Naive thymus-derived CD8-positive, alpha-beta T cell (primary cell): ENCODE data around the gene ZDHHC14. TPM values are rescaled to one million over a fixed set of nuclear protein-coding genes. Genes with fewer than 3 reads are reported as not detected.

Experiments used
- ATAC-seq, 2 donors: fragments of 150-1000 bp; cut with Tn5 transposase in 1 of 2; sonication (Bioruptor Pico), chemical (Tn5 transposase) in 1 of 2; 1 replicate in 1 of 2; 2 replicates in 1 of 2; pipeline ENCODE4 v1.10.0; 2021; ENCODE audit warnings: mild to moderate bottlenecking in 2 of 2, moderate library complexity in 2 of 2
- POLR2A ChIA-PET: fragments of 350-600 bp; sonication (Branson Sonifier 250); formaldehyde crosslinking; loops from one replicate; lab custom pipeline; 2021; ENCODE audit warnings: antibody characterized with exemption; lab: Charles Lee
- DNase-seq, 10 donors: peaks; one replicate each; pipeline versions ENCODE4 v3.0.0 to v3.0.0-alpha.2; 2020 to 2022
- H3K27ac Mint-ChIP-seq, 10 donors: one replicate each; pipeline ENCODE4 v1.8.0; 2020 to 2022; ENCODE audit warnings: mild to moderate bottlenecking in 10 of 10, mixed read lengths in 10 of 10, moderate library complexity in 4 of 10, inconsistent platforms in 1 of 10
- H3K27me3 Mint-ChIP-seq, 5 donors: one replicate each; pipeline ENCODE4 v1.8.0; 2021 to 2022; ENCODE audit warnings: mixed read lengths in 5 of 5
- H3K36me3 Mint-ChIP-seq, 3 donors: one replicate each; pipeline ENCODE4 v1.8.0; 2020 to 2022; ENCODE audit warnings: mixed read lengths in 3 of 3, mild to moderate bottlenecking in 2 of 3, inconsistent platforms in 1 of 3
- H3K4me1 Mint-ChIP-seq, 4 donors: one replicate each; pipeline ENCODE4 v1.8.0; 2021 to 2022; ENCODE audit warnings: mixed read lengths in 4 of 4
- H3K4me3 Mint-ChIP-seq, 10 donors: one replicate each; pipeline ENCODE4 v1.8.0; 2020 to 2022; ENCODE audit warnings: mild to moderate bottlenecking in 10 of 10, mixed read lengths in 10 of 10, moderate library complexity in 6 of 10, inconsistent platforms in 1 of 10
- H3K9me3 Mint-ChIP-seq, 9 donors: one replicate each; pipeline ENCODE4 v1.8.0; 2020 to 2022; ENCODE audit warnings: mixed read lengths in 9 of 9, mild to moderate bottlenecking in 3 of 9, inconsistent platforms in 1 of 9, moderate library complexity in 1 of 9
- polyA plus RNA-seq, 3 donors: library from polyadenylated mRNA; unstranded; fragments of 300-500 nt; fragmentation: Illumina TruSeq; gene quantifications; one replicate each; pipeline ENCODE4 v1.2.3, GENCODE V29; 2021
- total RNA-seq, 8 experiments: library from RNA in 2 of 8; stranded (reverse) in 2 of 8; gene quantifications; one replicate each; pipeline ENCODE4 v1.2.3 and lab custom pipeline; 2021 to 2026

Gene ZDHHC14
- total and polyA plus RNA-seq, 5 experiments from 2014 or later: 0.09 to 1.9 (median 1.4) TPM

DNA sequence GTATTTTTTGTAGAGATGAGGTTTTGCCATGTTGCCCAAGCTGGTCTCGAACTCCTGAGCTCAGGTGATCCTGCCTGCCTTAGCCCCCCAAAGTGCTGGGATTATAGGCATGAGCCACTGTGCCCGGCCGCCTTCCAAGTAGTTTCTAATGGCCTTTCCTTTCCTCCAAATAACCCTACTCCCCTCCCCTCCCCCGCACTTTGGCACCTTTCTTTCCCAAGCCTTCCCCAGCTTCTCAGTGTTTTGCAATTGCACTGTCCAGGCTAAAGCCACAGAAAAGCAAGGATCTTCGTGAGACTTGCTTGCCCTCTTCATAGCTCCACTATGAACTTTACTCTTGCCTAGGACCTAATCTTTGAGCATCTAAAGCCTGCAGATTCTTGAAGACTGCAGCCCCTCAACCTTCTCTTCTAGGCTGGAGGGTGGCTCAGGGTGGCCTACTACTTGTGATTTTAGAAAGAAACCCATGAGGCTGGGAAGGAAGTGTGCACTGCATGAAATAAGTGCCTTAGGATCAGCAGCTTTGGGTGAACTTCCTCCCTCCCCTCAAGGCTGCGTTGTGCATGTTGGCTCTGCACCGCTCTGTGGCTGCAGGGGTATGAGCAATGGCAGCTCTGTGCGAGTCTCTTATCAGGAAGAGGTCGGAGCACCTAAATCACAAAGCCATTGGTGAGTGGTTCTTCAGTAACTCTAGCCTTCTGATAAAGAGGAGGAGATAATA lies 289.6 kb downstream of the ZDHHC14 start:
- Mint-ChIP-seq H3K27ac (peak overlapping the region in 5 of 10 donors; percentile 20 to 51 (median 43)), H3K4me1 (peaks cover 13 to 31% (median 26%) of the 10 kb centered on the region in 4 donors), H3K27me3 (peaks cover 0 to 4% (median 2%) of the 10 kb centered on the region in 5 donors), H3K36me3 (no peaks in the 10 kb centered on the region), H3K4me3 (peak overlapping the region in 6 of 10 donors; percentile 11 to 68 (median 32)), H3K9me3 (no peaks in the 10 kb centered on the region)
- POLR2A ChIA-PET: interaction anchor here (1.2 kb wide), 1 partner anchor 348 kb away, joined by 3 read pairs; no protein-coding TSS in a partner anchor
- DNase-seq (peak in 2 of 10 donors; percentile 12 to 23), ATAC-seq (peak; percentile 44 to 58)

DNA sequence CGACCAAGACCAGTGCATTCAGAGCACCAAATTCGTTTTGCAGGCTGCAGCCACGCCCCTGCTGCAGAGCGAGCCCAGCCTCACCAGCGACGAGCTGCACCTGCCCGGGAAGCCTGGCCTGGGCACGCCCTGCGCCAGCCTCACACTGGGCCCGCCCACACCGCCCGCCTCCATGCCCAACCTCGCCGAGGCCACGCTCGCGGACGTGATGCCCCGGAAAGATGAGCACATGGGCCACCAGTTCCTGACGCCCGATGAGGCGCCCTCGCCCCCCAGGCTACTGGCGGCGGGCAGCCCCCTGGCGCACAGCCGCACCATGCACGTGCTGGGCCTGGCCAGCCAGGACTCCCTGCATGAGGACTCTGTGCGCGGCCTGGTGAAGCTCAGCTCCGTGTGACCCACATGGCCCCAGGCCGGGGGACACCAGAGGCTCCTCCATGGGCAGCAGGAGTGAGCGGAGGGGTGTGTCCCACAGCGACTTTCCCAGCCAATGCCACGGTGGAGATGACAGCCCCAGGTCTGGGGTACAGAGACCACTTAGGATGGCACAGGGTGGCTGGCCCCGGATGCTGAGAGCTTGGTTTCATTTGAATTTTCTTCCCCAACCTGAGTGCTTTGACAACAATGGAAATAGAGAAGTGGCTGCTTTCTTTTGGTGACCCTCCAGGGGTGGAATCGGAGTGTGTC lies 291.9 kb downstream of the ZDHHC14 start:
- H3K4me3 Mint-ChIP-seq: no peak overlapping the region
- no peaks in the 10 kb centered on the region for H3K9me3 Mint-ChIP-seq
- DNase-seq: no peak
- H3K36me3 Mint-ChIP-seq: no peaks in the 10 kb centered on the region
- ATAC-seq: no peak
- peak overlapping the region in 1 of 10 donors; percentile 62 for H3K27ac Mint-ChIP-seq
- POLR2A ChIA-PET: no interaction called here
- H3K4me1 Mint-ChIP-seq: peaks cover 9 to 24% (median 19%) of the 10 kb centered on the region in 4 donors
- no peaks in the 10 kb centered on the region for H3K27me3 Mint-ChIP-seq

DNA sequence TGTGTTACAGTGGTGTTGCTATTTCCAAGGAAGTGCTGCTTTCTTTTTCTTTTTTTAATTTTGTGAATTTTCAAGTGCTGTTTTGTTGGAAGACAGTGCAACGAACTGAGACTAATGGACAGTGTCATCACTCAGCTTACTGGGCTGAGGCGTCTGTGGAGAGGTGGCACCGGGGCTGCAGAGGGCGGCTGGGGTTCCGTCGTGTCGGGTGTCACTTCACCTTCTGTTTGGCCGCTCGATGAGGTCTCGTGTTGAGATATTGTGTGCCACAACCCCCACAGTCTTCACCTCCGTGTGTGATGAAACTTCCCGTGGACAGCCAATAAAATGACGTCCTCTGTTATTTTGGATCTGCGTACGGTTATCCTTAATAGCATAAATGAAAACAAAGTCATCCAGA lies 292.6 kb downstream of the ZDHHC14 start:
- H3K36me3 Mint-ChIP-seq: no peaks in the 10 kb centered on the region
- POLR2A ChIA-PET: no interaction called here
- no peaks in the 10 kb centered on the region for H3K9me3 Mint-ChIP-seq
- ATAC-seq (no peak), DNase-seq (no peak)
- no peaks in the 10 kb centered on the region for H3K27me3 Mint-ChIP-seq
- peaks cover 9 to 24% (median 19%) of the 10 kb centered on the region in 4 donors for H3K4me1 Mint-ChIP-seq
- H3K27ac Mint-ChIP-seq: no peak overlapping the region
- no peak overlapping the region for H3K4me3 Mint-ChIP-seq

DNA sequence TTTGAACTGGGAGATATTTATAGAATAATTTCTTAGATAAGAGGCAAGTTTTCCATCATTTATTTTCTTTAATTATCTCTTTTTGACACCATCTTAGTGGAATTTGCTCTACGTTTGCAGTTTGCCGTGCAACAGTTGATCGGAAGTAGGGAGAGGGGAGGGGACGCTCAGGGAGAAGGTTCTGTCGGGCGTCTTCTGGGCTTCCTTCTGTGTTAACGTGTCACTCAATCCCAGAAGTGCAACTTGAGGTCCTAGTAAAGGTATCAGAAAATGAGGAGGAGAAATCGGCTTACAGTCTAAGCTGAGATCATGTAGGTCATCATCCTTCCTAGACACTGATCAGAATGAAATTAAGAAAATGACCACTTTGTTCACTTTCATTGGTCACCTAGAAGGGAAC lies 293.1 kb downstream of the ZDHHC14 start:
- DNase-seq: no peak
- H3K27me3 Mint-ChIP-seq: no peaks in the 10 kb centered on the region
- no peak overlapping the region for H3K27ac Mint-ChIP-seq
- no peak for ATAC-seq
- H3K4me1 Mint-ChIP-seq: peaks cover 9 to 21% (median 17%) of the 10 kb centered on the region in 4 donors
- no peaks in the 10 kb centered on the region for H3K9me3 Mint-ChIP-seq
- H3K4me3 Mint-ChIP-seq: no peak overlapping the region
- POLR2A ChIA-PET: no interaction called here
- no peaks in the 10 kb centered on the region for H3K36me3 Mint-ChIP-seq

DNA sequence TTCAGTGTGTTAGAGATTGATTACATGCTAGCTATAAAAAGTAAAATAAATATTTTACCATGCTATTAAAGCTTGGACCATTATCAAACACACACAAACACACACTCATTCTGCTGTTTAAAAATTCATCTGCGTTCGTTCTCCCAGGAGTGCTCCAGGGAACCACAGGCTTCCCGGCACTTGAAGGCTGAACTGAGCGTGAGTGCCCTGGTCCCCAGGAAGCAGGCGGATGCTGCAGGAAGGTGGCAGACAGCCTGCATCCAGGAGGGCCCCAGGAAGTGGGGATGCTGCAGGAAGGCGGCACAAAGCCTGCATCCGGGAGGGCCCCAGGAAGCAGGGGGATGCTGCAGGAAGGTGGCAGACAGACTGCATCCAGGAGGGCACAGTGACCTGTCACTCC lies 294.8 kb downstream of the ZDHHC14 start:
- H3K27me3 Mint-ChIP-seq: no peaks in the 10 kb centered on the region
- H3K27ac Mint-ChIP-seq: no peak overlapping the region
- POLR2A ChIA-PET: no interaction called here
- H3K36me3 Mint-ChIP-seq: no peaks in the 10 kb centered on the region
- no peak for ATAC-seq
- DNase-seq: no peak
- peaks cover 1 to 6% (median 3%) of the 10 kb centered on the region in 4 donors for H3K4me1 Mint-ChIP-seq
- H3K4me3 Mint-ChIP-seq: no peak overlapping the region
- H3K9me3 Mint-ChIP-seq: no peaks in the 10 kb centered on the region

DNA sequence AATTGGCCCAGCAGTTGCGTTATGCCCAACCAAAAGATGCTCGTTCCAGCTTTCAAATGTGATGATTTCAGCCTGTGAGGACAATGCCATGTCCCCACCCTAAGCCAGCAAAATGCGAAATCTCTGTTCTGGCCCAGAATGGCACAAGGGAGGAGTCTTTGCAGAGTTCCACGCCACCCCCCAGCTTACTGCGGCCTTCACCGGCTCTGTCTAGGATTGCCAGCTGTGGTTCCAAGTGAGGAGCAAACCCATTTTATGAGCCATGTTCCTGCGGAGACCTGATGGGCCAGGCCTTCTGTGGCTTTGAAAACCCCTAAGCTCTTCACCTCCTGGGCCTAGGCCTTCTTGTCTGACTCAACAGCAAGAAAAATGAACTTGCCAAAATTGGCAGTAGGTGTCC lies 295.3 kb downstream of the ZDHHC14 start:
- Mint-ChIP-seq H3K4me1 (peaks cover 0 to 2% (median 0%) of the 10 kb centered on the region in 4 donors), H3K4me3 (no peak overlapping the region), H3K27me3 (no peaks in the 10 kb centered on the region), H3K27ac (peak overlapping the region in 1 of 10 donors; percentile 43), H3K36me3 (no peaks in the 10 kb centered on the region), H3K9me3 (no peaks in the 10 kb centered on the region)
- POLR2A ChIA-PET: no interaction called here
- ATAC-seq: no peak
- DNase-seq: no peak

DNA sequence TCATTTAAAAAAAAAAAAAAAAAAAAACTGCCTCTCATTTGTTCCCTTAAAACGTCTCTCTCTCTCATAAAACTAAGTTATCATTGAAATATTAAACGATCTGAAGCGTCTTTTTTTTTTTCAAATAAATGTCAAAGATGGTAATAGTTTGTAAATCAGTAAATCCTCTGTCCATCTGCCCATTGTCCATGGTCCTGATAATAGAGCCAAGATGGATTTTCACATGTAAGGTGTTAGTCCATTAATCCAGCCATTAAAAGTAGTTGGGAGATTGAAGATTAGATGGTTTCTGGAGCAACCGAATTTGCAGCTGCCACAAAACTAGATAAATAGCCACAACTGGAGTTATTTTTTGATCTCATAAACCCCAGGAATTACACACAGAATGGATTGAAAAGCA lies 296.2 kb downstream of the ZDHHC14 start:
- ATAC-seq: no peak

DNA sequence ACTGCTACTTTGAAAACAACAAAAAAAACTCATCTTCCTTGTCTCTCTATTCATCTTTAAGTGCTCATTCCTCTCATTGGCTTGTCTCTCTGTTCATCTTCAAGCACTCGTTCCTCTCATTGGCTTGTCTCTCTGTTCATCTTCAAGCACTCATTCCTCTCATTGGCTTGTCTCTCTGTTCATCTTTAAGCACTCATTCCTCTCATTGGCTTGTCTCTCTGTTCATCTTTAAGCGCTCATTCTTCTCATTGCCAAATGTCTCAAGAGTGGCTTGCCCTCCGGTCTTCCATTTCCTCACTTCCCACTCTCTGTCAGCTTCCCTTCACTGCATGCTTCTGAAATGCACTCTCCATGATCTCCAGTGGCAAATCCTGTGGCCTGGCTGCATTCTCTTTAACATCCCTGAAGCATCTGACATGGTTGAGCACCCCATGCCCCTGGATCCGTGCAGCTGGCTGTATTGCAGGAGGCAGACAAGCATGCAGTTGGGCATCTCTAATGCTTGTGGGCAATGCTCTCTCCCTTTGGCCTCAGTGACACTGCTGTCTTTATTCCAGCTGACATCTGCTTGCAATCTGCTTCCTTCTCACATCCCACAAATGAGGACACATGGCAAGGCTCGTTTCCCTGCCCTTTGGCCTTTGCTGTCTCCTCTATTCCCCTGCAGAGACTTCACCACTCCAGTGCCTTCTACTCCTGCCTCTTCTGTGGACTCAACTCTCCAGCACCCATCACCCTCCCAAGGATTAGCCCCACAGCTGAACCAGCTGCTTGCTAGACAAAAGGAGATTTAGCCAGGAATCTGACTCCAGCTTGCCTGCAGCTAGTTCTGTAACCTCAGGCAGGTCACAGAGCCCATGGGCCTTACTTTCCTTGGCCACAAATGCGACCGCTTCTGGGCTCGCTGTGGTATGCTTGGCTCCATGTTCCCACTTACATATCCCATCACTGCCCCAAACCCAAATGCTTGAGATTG lies 298.9 kb downstream of the ZDHHC14 start:
- POLR2A ChIA-PET: no interaction called here
- no peak overlapping the region for H3K27ac Mint-ChIP-seq
- peaks cover 0 to 1% (median 0%) of the 10 kb centered on the region in 4 donors for H3K4me1 Mint-ChIP-seq
- H3K36me3 Mint-ChIP-seq: no peaks in the 10 kb centered on the region
- no peak for ATAC-seq
- no peaks in the 10 kb centered on the region for H3K9me3 Mint-ChIP-seq
- H3K27me3 Mint-ChIP-seq: no peaks in the 10 kb centered on the region
- DNase-seq: no peak
- H3K4me3 Mint-ChIP-seq: no peak overlapping the region

More for the DNA sequence above, 296.2 kb downstream of the ZDHHC14 start:
- Mint-ChIP-seq H3K27ac (no peak overlapping the region), H3K27me3 (no peaks in the 10 kb centered on the region), H3K4me3 (no peak overlapping the region), H3K4me1 (no peaks in the 10 kb centered on the region), H3K36me3 (no peaks in the 10 kb centered on the region), H3K9me3 (no peaks in the 10 kb centered on the region)
- POLR2A ChIA-PET: no interaction called here
- DNase-seq: no peak

DNA sequence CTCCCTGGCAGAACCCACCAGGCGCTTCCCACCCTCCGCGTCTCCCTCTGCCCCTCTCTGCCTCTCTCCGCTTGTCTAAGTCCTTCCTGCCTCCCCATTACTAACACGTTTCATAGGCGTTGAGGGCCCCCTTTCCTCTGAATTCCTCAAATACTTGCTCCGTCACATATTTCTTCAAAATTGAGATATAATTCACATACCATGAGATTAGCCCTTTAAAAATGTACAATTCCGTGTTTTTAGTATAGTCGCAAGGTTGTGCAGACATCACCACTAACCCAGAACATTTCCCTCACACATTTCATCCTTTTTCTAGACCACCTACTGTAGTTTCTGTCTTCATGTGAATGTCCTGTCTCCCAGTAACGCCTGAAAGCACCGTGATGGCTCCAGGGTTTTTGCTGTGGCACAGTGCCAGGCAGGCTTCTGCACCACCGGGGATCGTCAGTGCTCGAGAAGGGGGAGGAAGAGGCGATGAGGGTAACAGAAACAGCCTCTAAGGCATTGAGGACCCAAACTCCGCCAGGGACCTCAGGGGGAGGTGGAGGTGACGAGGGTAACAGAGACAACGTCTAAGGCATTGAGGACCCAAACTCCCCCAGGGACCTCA lies 300.2 kb downstream of the ZDHHC14 start:
- DNase-seq (no peak), ATAC-seq (no peak)
- POLR2A ChIA-PET: no interaction called here
- Mint-ChIP-seq H3K36me3 (no peaks in the 10 kb centered on the region), H3K4me1 (peaks cover 0 to 1% (median 0%) of the 10 kb centered on the region in 4 donors), H3K27ac (no peak overlapping the region), H3K27me3 (no peaks in the 10 kb centered on the region), H3K4me3 (no peak overlapping the region), H3K9me3 (no peaks in the 10 kb centered on the region)

DNA sequence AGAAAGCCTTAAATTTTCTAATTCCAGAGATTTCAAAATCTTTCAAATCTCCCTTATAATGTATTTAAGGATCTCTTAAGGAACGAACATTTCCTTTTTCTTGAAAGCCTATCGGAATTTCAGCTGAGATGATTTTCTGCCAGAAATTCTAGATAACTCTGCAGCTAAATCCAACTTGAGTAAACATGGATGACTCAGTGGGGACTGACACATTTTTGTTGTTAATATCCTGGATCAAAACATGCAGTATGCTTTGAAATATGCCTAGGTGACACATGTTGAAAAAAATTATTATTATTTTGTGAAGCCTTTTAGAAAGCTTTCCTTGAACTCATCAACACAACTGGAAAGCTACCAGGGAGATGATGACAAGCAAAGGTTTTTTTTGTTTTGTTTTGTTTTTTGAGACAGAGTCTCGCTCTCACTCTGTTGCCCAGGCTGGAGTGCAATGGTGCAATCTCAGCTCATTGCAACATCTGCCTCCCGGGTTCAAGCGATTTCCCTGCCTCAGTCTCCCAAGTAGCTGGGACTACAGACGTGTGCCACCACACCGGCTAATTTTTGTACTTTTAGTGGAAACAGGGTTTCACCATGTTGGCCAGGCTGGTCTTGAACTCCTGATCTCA lies 302.0 kb downstream of the ZDHHC14 start:
- Mint-ChIP-seq H3K27me3 (no peaks in the 10 kb centered on the region), H3K9me3 (no peaks in the 10 kb centered on the region), H3K4me1 (peaks cover 0 to 1% (median 0%) of the 10 kb centered on the region in 4 donors), H3K4me3 (no peak overlapping the region), H3K36me3 (no peaks in the 10 kb centered on the region), H3K27ac (peak overlapping the region in 1 of 10 donors; percentile 31)
- POLR2A ChIA-PET: interaction anchor here (0.7 kb wide), 1 partner anchor 241 kb away, joined by 4 read pairs; no protein-coding TSS in a partner anchor
- DNase-seq (no peak), ATAC-seq (no peak)

DNA sequence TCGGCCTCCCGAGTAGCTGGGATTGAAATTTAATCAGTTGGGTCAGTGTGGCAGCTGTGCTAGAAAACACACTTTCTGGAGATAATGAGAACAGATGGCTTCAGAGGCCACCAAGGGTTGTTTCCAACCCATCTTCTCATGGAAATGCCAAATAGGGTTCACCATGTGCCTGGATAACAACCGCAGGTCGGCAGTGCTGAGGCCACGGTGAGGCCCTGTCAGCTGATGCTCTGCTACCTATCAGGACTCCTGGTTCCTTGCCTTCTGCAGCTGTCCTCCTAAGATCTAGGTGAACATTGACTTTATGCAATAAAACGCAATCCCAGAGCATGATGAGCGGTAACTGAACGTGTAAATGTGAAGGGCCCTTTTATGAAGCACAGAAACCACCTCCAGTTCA lies 302.7 kb downstream of the ZDHHC14 start:
- DNase-seq (no peak), ATAC-seq (no peak)
- Mint-ChIP-seq H3K4me3 (no peak overlapping the region), H3K36me3 (no peaks in the 10 kb centered on the region), H3K27me3 (no peaks in the 10 kb centered on the region), H3K27ac (no peak overlapping the region), H3K4me1 (peaks cover 0 to 1% (median 0%) of the 10 kb centered on the region in 4 donors), H3K9me3 (no peaks in the 10 kb centered on the region)
- POLR2A ChIA-PET: interaction anchor here (0.7 kb wide), 1 partner anchor 241 kb away, joined by 4 read pairs; no protein-coding TSS in a partner anchor
